Testis (tissue), 3 donors: ENCODE data around the gene KIF6. TPM values are rescaled to one million over a fixed set of nuclear protein-coding genes. Genes with fewer than 3 reads are reported as not detected.
A peak's percentile ranks its signal among the peaks of the same experiment; 100 is the strongest.

ENCODE experiments used
- DNase-seq: peaks from one replicate; pipeline ENCODE4 v3.0.0-alpha.2; 2019
- H3K27ac ChIP-seq, 2 donors: fragments of 200-600 bp; sonication (generic); one replicate each; pipeline ENCODE4 v1.5.1; 2019
- H3K27me3 ChIP-seq: fragments of 200-600 bp; sonication (generic); one replicate; pipeline ENCODE4 v1.5.1; 2019
- H3K36me3 ChIP-seq: fragments of 200-600 bp; sonication (generic); one replicate; pipeline ENCODE4 v1.5.1; 2017; ENCODE audit warnings: low read depth; ENCODE audit errors: missing control alignments
- H3K4me1 ChIP-seq: fragments of 200-600 bp; sonication (generic); one replicate; pipeline ENCODE4 v1.5.1; 2019
- H3K4me3 ChIP-seq, 2 donors: fragments of 200-600 bp; sonication (generic); one replicate each; pipeline ENCODE4 v1.5.1; 2017 to 2019
- H3K9me3 ChIP-seq: fragments of 200-600 bp; sonication (generic); one replicate; pipeline ENCODE4 v1.5.1; 2017
- POLR2A ChIP-seq: fragments of 450-650 bp; IDR thresholded peaks from one replicate; pipeline ENCODE4 v1.6.1; 2017; ENCODE audit warnings: antibody characterized with exemption, mild to moderate bottlenecking, moderate library complexity
- WGBS, 2 donors: methylation state at CpG; one replicate each; pipeline ENCODE4 v1.1.5; 2018; 5-methylcytosine and 5-hydroxymethylcytosine counted together
- intact Hi-C: fragments of 100-400 bp; cut with DNase I; formaldehyde crosslinking; loops from one replicate; pipeline ENCODE4 v1.15.1; 2023; ENCODE audit warnings: low total_unique reads
- polyA plus RNA-seq: library from polyadenylated mRNA; stranded (reverse); fragments of 350-450 nt; fragmentation: Illumina TruSeq; extraction: RNeasy Lipid Tissue Mini Kit (QIAGEN cat#74804); gene quantifications from one replicate; pipeline ENCODE4 v1.2.3, GENCODE V29; 2014; ENCODE audit warnings: low read depth, low replicate concordance; ENCODE audit not compliant: insufficient read depth
- total RNA-seq, 2 donors: library from RNA; depleted of rRNA; stranded (reverse); fragments of >200 nt; gene quantifications; one replicate each; pipeline ENCODE4 v1.2.3, GENCODE V29; 2016
- TF ChIP-seq, protein P1 (sequence below), 3 experiments: fragments of 450-650 bp in 2 of 3; fragments of 200-600 bp in 1 of 3; sonication (generic) in 1 of 3; IDR thresholded peaks; one replicate each; pipeline ENCODE4 v1.5.1; 2016 to 2019; ENCODE audit warnings: antibody characterized with exemption in 3 of 3, mild to moderate bottlenecking in 2 of 3, moderate library complexity in 1 of 3

Gene KIF6
- total and polyA plus RNA-seq, 3 donors from 2014 or later: 4.2 to 12.0 (median 6.3) TPM

DNA sequence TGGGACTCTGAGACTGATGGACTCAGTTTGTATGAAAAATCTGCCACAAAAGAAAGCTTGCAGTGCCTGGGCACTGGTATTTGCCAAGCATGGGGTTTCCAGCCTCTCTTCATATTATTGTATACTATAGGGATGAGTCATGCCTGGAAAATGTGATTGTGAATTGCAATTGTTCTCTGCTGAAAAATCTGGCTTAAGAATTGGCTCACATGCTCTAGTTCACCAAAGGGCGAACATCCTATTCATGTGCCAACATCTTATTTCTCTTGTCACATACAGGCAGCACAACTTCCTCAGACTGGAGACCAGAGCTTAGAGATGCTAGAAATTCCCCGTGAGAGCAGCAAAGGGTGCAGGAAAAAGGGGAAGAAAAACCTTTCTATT is 299.1 kb downstream of the KIF6 start:
- TF ChIP-seq, protein P1, sequence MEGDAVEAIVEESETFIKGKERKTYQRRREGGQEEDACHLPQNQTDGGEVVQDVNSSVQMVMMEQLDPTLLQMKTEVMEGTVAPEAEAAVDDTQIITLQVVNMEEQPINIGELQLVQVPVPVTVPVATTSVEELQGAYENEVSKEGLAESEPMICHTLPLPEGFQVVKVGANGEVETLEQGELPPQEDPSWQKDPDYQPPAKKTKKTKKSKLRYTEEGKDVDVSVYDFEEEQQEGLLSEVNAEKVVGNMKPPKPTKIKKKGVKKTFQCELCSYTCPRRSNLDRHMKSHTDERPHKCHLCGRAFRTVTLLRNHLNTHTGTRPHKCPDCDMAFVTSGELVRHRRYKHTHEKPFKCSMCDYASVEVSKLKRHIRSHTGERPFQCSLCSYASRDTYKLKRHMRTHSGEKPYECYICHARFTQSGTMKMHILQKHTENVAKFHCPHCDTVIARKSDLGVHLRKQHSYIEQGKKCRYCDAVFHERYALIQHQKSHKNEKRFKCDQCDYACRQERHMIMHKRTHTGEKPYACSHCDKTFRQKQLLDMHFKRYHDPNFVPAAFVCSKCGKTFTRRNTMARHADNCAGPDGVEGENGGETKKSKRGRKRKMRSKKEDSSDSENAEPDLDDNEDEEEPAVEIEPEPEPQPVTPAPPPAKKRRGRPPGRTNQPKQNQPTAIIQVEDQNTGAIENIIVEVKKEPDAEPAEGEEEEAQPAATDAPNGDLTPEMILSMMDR (IDR thresholded peaks at IDR 0.05): no peak
- no peak for TF ChIP-seq POLR2A
- Histone ChIP-seq H3K4me1 (no peaks in the 10 kb centered on the region), H3K4me3 (no peak overlapping the region), H3K9me3 (no peaks in the 10 kb centered on the region), H3K27me3 (no peaks in the 10 kb centered on the region), H3K36me3 (no peaks in the 10 kb centered on the region), H3K27ac (no peak overlapping the region)
- 66 to 69% methylated on average over 2 of the region's 2 CpGs for WGBS, 2 donors
- intact Hi-C loops: no loop called here
- DNase-seq: no peak

DNA sequence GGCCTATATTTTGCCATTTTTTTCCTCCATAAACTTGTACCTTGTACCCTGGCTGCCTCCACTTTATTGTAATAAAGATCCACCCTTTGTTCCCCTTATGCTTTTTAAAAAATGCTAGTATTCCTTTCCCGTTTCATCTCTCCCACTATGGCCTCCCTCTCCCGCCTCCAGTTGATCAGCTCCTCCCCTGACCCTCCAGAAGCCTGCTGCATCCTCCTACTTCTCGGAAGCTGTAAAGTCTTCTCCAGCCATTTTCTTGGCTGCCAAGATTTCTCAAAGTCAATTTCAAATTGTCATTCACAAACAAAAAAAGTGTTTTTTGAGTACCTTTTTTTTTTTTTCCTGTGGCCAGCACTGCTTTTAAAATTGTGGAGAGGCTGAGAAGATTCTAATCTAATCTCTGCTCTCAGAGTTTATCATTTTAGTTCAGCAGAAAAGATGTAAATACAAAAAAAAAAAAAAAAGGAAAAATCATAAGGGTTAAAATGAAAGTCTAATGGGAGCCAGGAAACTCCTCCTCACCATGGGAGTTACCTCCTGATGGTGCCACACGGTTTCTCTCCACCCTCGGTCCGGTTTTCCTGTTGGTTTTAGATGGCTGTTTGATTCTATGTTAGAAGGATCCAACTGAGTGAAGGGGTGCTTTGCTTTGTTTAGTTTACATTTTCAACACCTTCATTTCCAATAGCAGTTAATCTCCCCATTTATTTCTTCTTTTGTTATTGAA is 299.7 kb downstream of the KIF6 start:
- TF ChIP-seq POLR2A: no peak
- TF ChIP-seq, protein P1 (IDR thresholded peaks at IDR 0.05): no peak
- DNase-seq: no peak
- WGBS, 2 donors: 69% methylated on average over 6 of the region's 6 CpGs
- Histone ChIP-seq H3K4me3 (no peak overlapping the region), H3K27me3 (peaks cover 2% of the 10 kb centered on the region), H3K36me3 (no peaks in the 10 kb centered on the region), H3K27ac (no peak overlapping the region), H3K9me3 (no peaks in the 10 kb centered on the region), H3K4me1 (no peaks in the 10 kb centered on the region)
- intact Hi-C loops: no loop called here

DNA sequence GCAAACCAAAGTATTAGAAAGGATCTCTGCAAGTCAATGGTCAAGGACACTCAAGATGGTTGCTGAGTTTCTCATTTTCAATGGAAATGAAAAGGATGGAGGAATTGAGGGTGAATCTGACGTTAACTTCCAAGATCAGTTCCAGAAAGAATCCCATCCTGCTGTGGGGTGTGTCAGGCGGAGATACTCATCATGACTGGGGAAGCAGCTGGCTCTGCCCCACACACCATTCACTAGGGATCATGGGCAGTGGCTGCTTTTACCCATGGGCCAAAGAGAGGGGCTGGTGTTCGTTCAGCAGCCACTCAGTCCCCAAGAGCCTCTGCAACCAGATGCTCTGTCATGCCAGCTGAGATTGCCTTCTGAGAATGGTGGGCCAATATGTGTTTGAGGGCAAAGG is 300.4 kb downstream of the KIF6 start:
- 92 to 93% methylated on average over 3 of the region's 3 CpGs for WGBS, 2 donors
- TF ChIP-seq, protein P1 (IDR thresholded peaks at IDR 0.05): no peak
- no peak for TF ChIP-seq POLR2A
- H3K36me3 ChIP-seq: no peaks in the 10 kb centered on the region
- H3K27ac ChIP-seq: no peak overlapping the region
- no peaks in the 10 kb centered on the region for H3K4me1 ChIP-seq
- no peak overlapping the region for H3K4me3 ChIP-seq
- intact Hi-C loops: no loop called here
- peaks cover 3% of the 10 kb centered on the region for H3K27me3 ChIP-seq
- H3K9me3 ChIP-seq: no peaks in the 10 kb centered on the region
- no peak for DNase-seq

DNA sequence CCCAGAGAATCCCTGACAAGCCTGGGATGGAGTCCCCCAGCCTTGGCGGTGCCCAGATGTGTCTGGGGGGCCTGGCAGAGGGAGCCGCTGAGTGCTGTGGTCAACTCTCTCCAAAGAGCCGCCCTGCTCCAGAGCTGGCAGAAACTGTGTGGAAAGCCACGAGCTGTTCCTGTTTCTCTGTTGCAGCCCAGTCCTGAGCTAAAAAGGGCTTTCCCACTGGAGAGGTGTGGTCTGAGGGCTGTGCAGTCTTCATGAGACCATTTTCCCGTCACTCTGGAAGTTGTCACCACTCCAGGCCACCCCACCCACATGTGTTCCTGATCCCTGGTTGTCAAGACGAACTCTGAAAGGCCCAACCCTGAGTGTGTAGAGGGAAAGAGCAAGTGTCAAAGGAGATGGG is 303.0 kb downstream of the KIF6 start:
- TF ChIP-seq, protein P1 (IDR thresholded peaks at IDR 0.05): no peak
- no peak for TF ChIP-seq POLR2A
- 80 to 85% methylated on average over 6 of the region's 6 CpGs for WGBS, 2 donors
- H3K4me1 ChIP-seq: no peaks in the 10 kb centered on the region
- intact Hi-C loops: no loop called here
- no peaks in the 10 kb centered on the region for H3K36me3 ChIP-seq
- H3K27ac ChIP-seq: no peak overlapping the region
- H3K4me3 ChIP-seq: no peak overlapping the region
- DNase-seq: peak; percentile 27
- peaks cover 3% of the 10 kb centered on the region for H3K27me3 ChIP-seq
- no peaks in the 10 kb centered on the region for H3K9me3 ChIP-seq
